HepG2 (cell line): Measurements from ENCODE around the gene ZNF574. TPM values are rescaled to one million over a fixed set of nuclear protein-coding genes. Genes with fewer than 3 reads are reported as not detected.

Source experiments
- ATF7 ChIP-seq, 2 experiments: fragments of 450-650 bp in 1 of 2; sonication (generic) in 1 of 2; formaldehyde crosslinking in 1 of 2; IDR thresholded peaks; 2 replicates each; pipeline versions ENCODE4 v1.4.0 to v1.6.1; 2016 to 2020; ENCODE audit warnings: antibody characterized with exemption in 1 of 2, mild to moderate bottlenecking in 1 of 2, missing genetic modification reagents in 1 of 2
- BORCS8-MEF2B ChIP-seq: sonication (generic); formaldehyde crosslinking; IDR thresholded peaks from 2 replicates; pipeline ENCODE4 v1.8.0; 2022; ENCODE audit warnings: mild to moderate bottlenecking, missing genetic modification reagents
- BRCA1 ChIP-seq: sonication (generic); formaldehyde crosslinking; IDR thresholded peaks from 2 replicates; pipeline ENCODE4 v1.4.0; 2020; ENCODE audit warnings: missing genetic modification reagents
- FIP1L1 ChIP-seq: fragments of 200-400 bp; formaldehyde crosslinking; IDR thresholded peaks from 2 replicates; pipeline ENCODE4 v1.6.1; 2018; ENCODE audit warnings: low read depth, mild to moderate bottlenecking, low read length, moderate library complexity, borderline replicate concordance; ENCODE audit not compliant: insufficient read depth
- FOXA1 ChIP-seq, 2 experiments: fragments of 450-650 bp in 1 of 2; sonication (generic) in 1 of 2; formaldehyde crosslinking in 1 of 2; IDR thresholded peaks; 2 replicates each; pipeline versions ENCODE4 v1.4.0 to v1.6.1; 2016 to 2020; ENCODE audit warnings: missing genetic modification reagents in 1 of 2
- GFI1 ChIP-seq: sonication (generic); formaldehyde crosslinking; IDR thresholded peaks from 2 replicates; pipeline ENCODE4 v1.5.0; 2020; ENCODE audit warnings: missing genetic modification reagents, mild to moderate bottlenecking, borderline replicate concordance
- HNRNPH1 ChIP-seq: fragments of 200-400 bp; formaldehyde crosslinking; optimal IDR thresholded peaks from 2 replicates; pipeline ENCODE3; 2017; ENCODE audit warnings: mild to moderate bottlenecking, low read depth, low read length
- MZF1 ChIP-seq: sonication (generic); formaldehyde crosslinking; IDR thresholded peaks from 2 replicates; pipeline ENCODE4 v1.8.1; 2023; ENCODE audit warnings: mild to moderate bottlenecking, missing genetic modification reagents, borderline replicate concordance
- POLR2A ChIP-seq, 2 experiments: IDR thresholded peaks; 2 replicates each; pipeline ENCODE4 v1.6.1; 2011; ENCODE audit warnings: low read depth in 2 of 2, low read length in 2 of 2, mild to moderate bottlenecking in 1 of 2, moderate library complexity in 1 of 2; ENCODE audit not compliant: insufficient read depth in 1 of 2
- SOX5 ChIP-seq: IDR thresholded peaks from 2 replicates; pipeline ENCODE4 v1.6.1; 2016; ENCODE audit warnings: borderline replicate concordance
- SP140L ChIP-seq: sonication (generic); formaldehyde crosslinking; IDR thresholded peaks from 2 replicates; pipeline ENCODE4 v1.4.0; 2020; ENCODE audit warnings: missing genetic modification reagents, borderline replicate concordance
- THAP11 ChIP-seq: IDR thresholded peaks from 2 replicates; pipeline ENCODE4 v1.6.1; 2016; ENCODE audit warnings: missing biosample characterization, missing genetic modification reagents
- ZBTB21 ChIP-seq: sonication (generic); formaldehyde crosslinking; IDR thresholded peaks from 2 replicates; pipeline ENCODE4 v1.4.0; 2020; ENCODE audit warnings: missing genetic modification reagents
- ZC3H4 ChIP-seq: sonication (generic); formaldehyde crosslinking; IDR thresholded peaks from 2 replicates; pipeline ENCODE4 v1.4.0; 2020; ENCODE audit warnings: missing genetic modification reagents, borderline replicate concordance
- ZFP36L1 ChIP-seq: sonication (generic); formaldehyde crosslinking; IDR thresholded peaks from 2 replicates; pipeline ENCODE4 v1.8.0; 2022; ENCODE audit warnings: mild to moderate bottlenecking, missing genetic modification reagents, moderate library complexity
- ZNF253 ChIP-seq: sonication (generic); formaldehyde crosslinking; IDR thresholded peaks from 2 replicates; pipeline ENCODE4 v1.8.0; 2022; ENCODE audit warnings: mild to moderate bottlenecking, missing genetic modification reagents, borderline replicate concordance
- ZSCAN29 ChIP-seq: sonication (generic); formaldehyde crosslinking; conservative IDR thresholded peaks from 2 replicates; pipeline ENCODE4 v1.4.0; 2020; ENCODE audit warnings: mild to moderate bottlenecking, missing genetic modification reagents
- polyA plus RNA-seq, 8 experiments: library from polyadenylated mRNA; depleted of rRNA in 3 of 8; stranded (reverse) in 7 of 8; unstranded in 1 of 8; fragments of >200 nt; fragmentation: Illumina TruSeq in 4 of 8; extraction: Trizol in 4 of 8; gene quantifications; 2 replicates each; pipeline versions ENCODE4 v1.2.1 to v1.2.3, GENCODE V29; 2011 to 2016; ENCODE audit warnings: low read depth in 4 of 8, missing spikeins in 1 of 8, mixed read lengths in 1 of 8; ENCODE audit not compliant: insufficient read depth in 1 of 8
- total RNA-seq, 5 experiments: library from RNA; depleted of rRNA; stranded (reverse); fragments of >200 nt; fragmentation: Illumina TruSeq; extraction: Trizol; gene quantifications; 2 replicates each; pipeline ENCODE4 v1.2.3, GENCODE V29; 2016; ENCODE audit warnings: low read depth in 1 of 5
- TF ChIP-seq, protein P1 (sequence below): sonication (generic); formaldehyde crosslinking; IDR thresholded peaks from 2 replicates; pipeline ENCODE4 v1.4.0; 2020; ENCODE audit warnings: missing genetic modification reagents
- TF ChIP-seq, protein P2 (sequence below): sonication (generic); formaldehyde crosslinking; IDR thresholded peaks from 2 replicates; pipeline ENCODE4 v1.8.1; 2023; ENCODE audit warnings: mild to moderate bottlenecking, inconsistent platforms, moderate library complexity, missing genetic modification reagents, borderline replicate concordance
- TF ChIP-seq, protein P3 (sequence below): sonication (generic); formaldehyde crosslinking; IDR thresholded peaks from 2 replicates; pipeline ENCODE4 v1.4.0; 2020; ENCODE audit warnings: low read depth, missing genetic modification reagents
- TF ChIP-seq, protein P4 (sequence below): sonication (generic); formaldehyde crosslinking; IDR thresholded peaks from 2 replicates; pipeline ENCODE4 v1.4.0; 2020; ENCODE audit warnings: mild to moderate bottlenecking, missing genetic modification reagents

The ZNF574 gene
- total and polyA plus RNA-seq, 2 of the 13 experiments (the other 11 are each of a cell fraction or from before 2014, with no cell fraction given): 7.7 to 7.9 TPM

DNA sequence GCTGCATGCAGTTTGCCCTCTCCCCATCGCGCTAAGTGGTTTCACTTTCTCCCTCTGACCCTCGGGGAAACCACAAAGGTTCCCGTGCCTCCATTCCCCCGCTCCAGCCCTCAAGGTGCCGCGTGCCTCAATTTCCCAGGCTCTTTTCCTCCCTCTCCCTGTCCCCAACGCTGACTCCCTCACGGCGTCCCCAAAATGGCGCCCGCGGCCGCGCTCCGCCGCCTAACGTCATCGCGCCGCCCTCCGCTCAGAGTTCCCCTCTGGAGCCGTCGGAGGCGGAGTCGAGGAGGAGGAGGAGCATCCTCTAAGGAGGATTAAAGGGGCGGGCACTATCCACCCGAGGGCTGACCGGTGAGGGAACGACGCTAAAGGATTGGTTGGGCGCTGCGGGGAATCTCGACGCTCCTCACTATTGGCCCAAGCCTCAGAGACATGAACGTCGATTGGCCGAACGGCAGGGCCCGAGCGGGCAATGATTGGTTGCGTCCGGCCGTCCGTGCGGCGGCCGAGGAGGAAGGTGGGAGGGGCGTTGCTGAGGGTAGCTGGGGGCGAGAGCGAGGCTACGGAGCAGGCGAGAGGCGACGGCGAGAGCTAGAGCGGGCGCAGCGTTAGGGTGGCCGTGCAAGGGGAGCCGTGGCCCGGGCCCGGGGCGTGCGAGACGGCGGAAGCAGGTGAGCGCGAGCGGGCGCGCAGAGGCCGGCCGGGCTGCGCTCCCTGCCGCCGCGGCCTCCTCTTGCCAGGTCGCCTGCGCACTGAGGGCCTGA lies at the start of gene ZNF574 (continued):
- TF ChIP-seq ZC3H4 (CRISPR knock-in tag) (no peak), SP140L (CRISPR knock-in tag) (no peak), HNRNPH1 (peak; percentile 86), GFI1 (CRISPR knock-in tag) (peak; percentile 10; the same call in 1 of the 2 replicates), BRCA1 (CRISPR knock-in tag) (no peak), THAP11 (CRISPR knock-in tag) (peak; percentile 82), SOX5 (CRISPR knock-in tag) (no peak), ATF7 (IDR thresholded peaks at IDR 0.05) (no peak; the same call in 1 of the 2 replicates), ATF7 (CRISPR knock-in tag; IDR thresholded peaks at IDR 0.05) (peak; percentile 81), BORCS8-MEF2B (CRISPR knock-in tag) (no peak), ZBTB21 (CRISPR knock-in tag) (peak; percentile 64; the same call in 1 of the 2 replicates), POLR2A (IDR thresholded peaks at IDR 0.05; ENCODE audit: insufficient read depth in 1 of 2, low read depth in 2 of 2, low read length in 2 of 2) (peak; percentile 78 to 90), FOXA1 (IDR thresholded peaks at IDR 0.05) (no peak), FOXA1 (CRISPR knock-in tag; IDR thresholded peaks at IDR 0.05) (no peak), MZF1 (CRISPR knock-in tag) (no peak), FIP1L1 (no peak), ZFP36L1 (CRISPR knock-in tag) (no peak), ZSCAN29 (CRISPR knock-in tag) (peak; percentile 80; the same call in 1 of the 2 replicates), ZNF253 (CRISPR knock-in tag) (0 out of 2 replicates have a peak, but pooled peaks have one; percentile 2)
- TF ChIP-seq, protein P1, sequence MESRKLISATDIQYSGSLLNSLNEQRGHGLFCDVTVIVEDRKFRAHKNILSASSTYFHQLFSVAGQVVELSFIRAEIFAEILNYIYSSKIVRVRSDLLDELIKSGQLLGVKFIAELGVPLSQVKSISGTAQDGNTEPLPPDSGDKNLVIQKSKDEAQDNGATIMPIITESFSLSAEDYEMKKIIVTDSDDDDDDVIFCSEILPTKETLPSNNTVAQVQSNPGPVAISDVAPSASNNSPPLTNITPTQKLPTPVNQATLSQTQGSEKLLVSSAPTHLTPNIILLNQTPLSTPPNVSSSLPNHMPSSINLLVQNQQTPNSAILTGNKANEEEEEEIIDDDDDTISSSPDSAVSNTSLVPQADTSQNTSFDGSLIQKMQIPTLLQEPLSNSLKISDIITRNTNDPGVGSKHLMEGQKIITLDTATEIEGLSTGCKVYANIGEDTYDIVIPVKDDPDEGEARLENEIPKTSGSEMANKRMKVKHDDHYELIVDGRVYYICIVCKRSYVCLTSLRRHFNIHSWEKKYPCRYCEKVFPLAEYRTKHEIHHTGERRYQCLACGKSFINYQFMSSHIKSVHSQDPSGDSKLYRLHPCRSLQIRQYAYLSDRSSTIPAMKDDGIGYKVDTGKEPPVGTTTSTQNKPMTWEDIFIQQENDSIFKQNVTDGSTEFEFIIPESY: 0 out of 2 replicates have a peak, but pooled peaks have one; percentile 5
- TF ChIP-seq, protein P2, sequence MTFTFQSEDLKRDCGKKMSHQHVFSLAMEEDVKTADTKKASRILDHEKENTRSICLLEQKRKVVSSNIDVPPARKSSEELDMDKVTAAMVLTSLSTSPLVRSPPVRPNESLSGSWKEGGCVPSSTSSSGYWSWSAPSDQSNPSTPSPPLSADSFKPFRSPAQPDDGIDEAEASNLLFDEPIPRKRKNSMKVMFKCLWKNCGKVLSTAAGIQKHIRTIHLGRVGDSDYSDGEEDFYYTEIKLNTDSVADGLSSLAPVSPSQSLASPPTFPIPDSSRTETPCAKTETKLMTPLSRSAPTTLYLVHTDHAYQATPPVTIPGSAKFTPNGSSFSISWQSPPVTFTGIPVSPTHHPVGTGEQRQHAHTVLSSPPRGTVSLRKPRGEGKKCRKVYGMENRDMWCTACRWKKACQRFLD: no peak
- TF ChIP-seq, protein P3, sequence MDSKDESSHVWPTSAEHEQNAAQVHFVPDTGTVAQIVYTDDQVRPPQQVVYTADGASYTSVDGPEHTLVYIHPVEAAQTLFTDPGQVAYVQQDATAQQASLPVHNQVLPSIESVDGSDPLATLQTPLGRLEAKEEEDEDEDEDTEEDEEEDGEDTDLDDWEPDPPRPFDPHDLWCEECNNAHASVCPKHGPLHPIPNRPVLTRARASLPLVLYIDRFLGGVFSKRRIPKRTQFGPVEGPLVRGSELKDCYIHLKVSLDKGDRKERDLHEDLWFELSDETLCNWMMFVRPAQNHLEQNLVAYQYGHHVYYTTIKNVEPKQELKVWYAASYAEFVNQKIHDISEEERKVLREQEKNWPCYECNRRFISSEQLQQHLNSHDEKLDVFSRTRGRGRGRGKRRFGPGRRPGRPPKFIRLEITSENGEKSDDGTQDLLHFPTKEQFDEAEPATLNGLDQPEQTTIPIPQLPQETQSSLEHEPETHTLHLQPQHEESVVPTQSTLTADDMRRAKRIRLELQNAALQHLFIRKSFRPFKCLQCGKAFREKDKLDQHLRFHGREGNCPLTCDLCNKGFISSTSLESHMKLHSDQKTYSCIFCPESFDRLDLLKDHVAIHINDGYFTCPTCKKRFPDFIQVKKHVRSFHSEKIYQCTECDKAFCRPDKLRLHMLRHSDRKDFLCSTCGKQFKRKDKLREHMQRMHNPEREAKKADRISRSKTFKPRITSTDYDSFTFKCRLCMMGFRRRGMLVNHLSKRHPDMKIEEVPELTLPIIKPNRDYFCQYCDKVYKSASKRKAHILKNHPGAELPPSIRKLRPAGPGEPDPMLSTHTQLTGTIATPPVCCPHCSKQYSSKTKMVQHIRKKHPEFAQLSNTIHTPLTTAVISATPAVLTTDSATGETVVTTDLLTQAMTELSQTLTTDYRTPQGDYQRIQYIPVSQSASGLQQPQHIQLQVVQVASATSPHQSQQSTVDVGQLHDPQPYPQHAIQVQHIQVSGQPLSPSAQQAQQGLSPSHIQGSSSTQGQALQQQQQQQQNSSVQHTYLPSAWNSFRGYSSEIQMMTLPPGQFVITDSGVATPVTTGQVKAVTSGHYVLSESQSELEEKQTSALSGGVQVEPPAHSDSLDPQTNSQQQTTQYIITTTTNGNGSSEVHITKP (CRISPR knock-in tag): no peak
- TF ChIP-seq, protein P4, sequence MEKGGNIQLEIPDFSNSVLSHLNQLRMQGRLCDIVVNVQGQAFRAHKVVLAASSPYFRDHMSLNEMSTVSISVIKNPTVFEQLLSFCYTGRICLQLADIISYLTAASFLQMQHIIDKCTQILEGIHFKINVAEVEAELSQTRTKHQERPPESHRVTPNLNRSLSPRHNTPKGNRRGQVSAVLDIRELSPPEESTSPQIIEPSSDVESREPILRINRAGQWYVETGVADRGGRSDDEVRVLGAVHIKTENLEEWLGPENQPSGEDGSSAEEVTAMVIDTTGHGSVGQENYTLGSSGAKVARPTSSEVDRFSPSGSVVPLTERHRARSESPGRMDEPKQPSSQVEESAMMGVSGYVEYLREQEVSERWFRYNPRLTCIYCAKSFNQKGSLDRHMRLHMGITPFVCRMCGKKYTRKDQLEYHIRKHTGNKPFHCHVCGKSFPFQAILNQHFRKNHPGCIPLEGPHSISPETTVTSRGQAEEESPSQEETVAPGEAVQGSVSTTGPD: no peak
